Natural killer cell (primary cell): ENCODE results near the gene WDR81. TPM values are rescaled to one million over a fixed set of nuclear protein-coding genes. Genes with fewer than 3 reads are reported as not detected.
A peak's percentile ranks its signal among the peaks of the same experiment; 100 is the strongest.
"Not testable (repeated sequence)": the region's sequence is repeated elsewhere in the genome, so short reads cannot be mapped to it uniquely, and the experiment has no call there.

Experiments
- ATAC-seq, 3 donors: fragments of 150-1000 bp in 2 of 3; fragments of 200-7000 bp in 1 of 3; cut with Tn5 transposase; 1 replicate in 1 of 3; 2 replicates in 2 of 3; pipeline ENCODE4 v1.10.0; 2021; ENCODE audit warnings: mild to moderate bottlenecking in 2 of 3, moderate library complexity in 2 of 3
- DNase-seq, 2 donors: peaks; one replicate each; pipeline versions ENCODE4 v3.0.0 to v3.0.0-alpha.2; 2013 to 2021; ENCODE audit warnings: mixed read lengths in 1 of 2
- H3K27ac ChIP-seq: one replicate; pipeline ENCODE4 v1.5.1; 2013; ENCODE audit warnings: mild to moderate bottlenecking, low read length
- H3K27me3 ChIP-seq: one replicate; pipeline ENCODE4 v1.6.1; 2013; ENCODE audit warnings: low read length; ENCODE audit not compliant: control insufficient read depth, insufficient read depth
- H3K36me3 ChIP-seq: one replicate; pipeline ENCODE4 v1.6.1; 2013; ENCODE audit warnings: low read length; ENCODE audit not compliant: control insufficient read depth, insufficient read depth
- H3K4me1 ChIP-seq: one replicate; pipeline ENCODE4 v1.6.1; 2013; ENCODE audit warnings: low read length; ENCODE audit not compliant: control insufficient read depth, insufficient read depth
- H3K4me3 ChIP-seq: one replicate; pipeline ENCODE4 v1.5.1; 2013; ENCODE audit warnings: low read length
- H3K9me3 ChIP-seq: one replicate; pipeline ENCODE4 v1.6.1; 2013; ENCODE audit warnings: low read length; ENCODE audit not compliant: control insufficient read depth, insufficient read depth
- H3K27ac Mint-ChIP-seq, 2 donors: one replicate each; pipeline ENCODE4 v1.8.0; 2022; ENCODE audit warnings: mild to moderate bottlenecking in 2 of 2, mixed read lengths in 2 of 2, moderate library complexity in 1 of 2
- H3K27me3 Mint-ChIP-seq, 2 donors: one replicate each; pipeline ENCODE4 v1.8.0; 2022; ENCODE audit warnings: low read depth in 2 of 2, mixed read lengths in 2 of 2
- H3K36me3 Mint-ChIP-seq: one replicate; pipeline ENCODE4 v1.8.0; 2022; ENCODE audit warnings: mixed read lengths
- H3K4me1 Mint-ChIP-seq, 2 donors: one replicate each; pipeline ENCODE4 v1.8.0; 2022; ENCODE audit warnings: mixed read lengths in 2 of 2
- H3K4me3 Mint-ChIP-seq: one replicate; pipeline ENCODE4 v1.8.0; 2022; ENCODE audit warnings: mild to moderate bottlenecking, moderate library complexity, mixed read lengths
- H3K9me3 Mint-ChIP-seq, 2 donors: one replicate each; pipeline ENCODE4 v1.8.0; 2022; ENCODE audit warnings: mixed read lengths in 2 of 2
- WGBS: methylation state at CpG from one replicate; pipeline ENCODE4 v1.1.7; 2013; ENCODE audit warnings: missing lambda C conversion rate; ENCODE audit not compliant: insufficient coverage; 5-methylcytosine and 5-hydroxymethylcytosine counted together
- intact Hi-C: fragments of 100-400 bp; cut with micrococcal nuclease; formaldehyde crosslinking; loops from one replicate; pipeline ENCODE4 v1.14.2; 2022
- total RNA-seq, 4 donors: library from RNA; stranded (reverse); fragments of 120-200 nt in 1 of 4; gene quantifications; one replicate each; pipeline versions ENCODE4 v1.2.3 to v1.2.4, GENCODE V29; 2013 to 2022
- TF ChIP-seq, protein P1 (sequence below): fragments of 200-600 bp; IDR thresholded peaks from one replicate; pipeline ENCODE4 v1.8.0; 2022; ENCODE audit warnings: antibody characterized with exemption

Gene WDR81
- total RNA-seq, 3 donors from 2014 or later (not counting 1 experiment from before 2014, with no cell fraction given), result 40.8 to 54.2 (median 46.2) TPM

DNA sequence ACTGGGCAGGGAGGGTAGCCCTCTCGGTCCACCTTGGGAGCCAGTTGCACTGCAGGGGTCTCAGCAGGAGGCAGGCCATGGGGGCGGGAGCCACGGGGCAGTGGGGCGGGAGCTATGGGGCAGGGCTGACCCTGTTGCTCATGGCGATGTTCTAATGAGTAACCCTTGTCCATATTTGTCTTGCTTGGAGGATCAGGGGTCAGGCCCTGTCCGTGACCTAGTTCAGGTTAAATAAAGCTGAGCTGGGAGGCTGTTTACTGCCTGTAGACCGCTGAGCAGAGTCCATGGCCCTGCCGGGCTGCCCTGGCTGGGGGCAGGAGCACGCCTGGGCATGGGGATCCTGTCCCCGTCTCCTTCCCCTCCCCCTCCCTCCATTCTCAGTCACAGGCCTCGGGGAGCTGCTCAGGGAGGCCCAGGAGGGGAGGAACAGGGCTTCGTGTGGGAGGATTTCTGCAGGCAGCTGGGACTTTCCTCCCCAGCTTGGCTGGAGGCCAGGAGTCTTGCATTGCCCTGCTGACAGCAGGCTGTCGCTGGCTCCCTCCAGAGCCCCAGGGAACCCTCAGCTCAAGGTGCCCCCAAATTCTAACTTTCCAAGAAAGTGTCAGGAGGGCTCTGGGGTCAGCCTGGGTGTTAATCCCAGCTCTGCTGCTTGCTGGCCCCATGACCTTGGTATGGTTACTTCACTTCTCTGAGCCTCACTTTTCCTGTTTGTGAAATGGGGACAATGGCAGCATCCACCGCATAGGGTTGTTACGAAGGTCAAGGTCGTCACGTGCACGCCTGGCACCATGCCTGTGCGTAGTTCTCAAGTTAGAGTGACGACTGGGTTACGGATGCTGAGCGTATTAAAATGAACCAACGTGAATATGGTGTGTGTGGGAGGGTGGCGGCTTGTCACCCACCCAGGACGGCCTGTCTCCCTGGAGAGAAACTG, 12.1 kb downstream of the WDR81 start:
- Mint-ChIP-seq H3K27me3 (no peaks in the 10 kb centered on the region), H3K9me3 (no peaks in the 10 kb centered on the region), H3K27ac (no peak overlapping the region), H3K4me3 (no peak overlapping the region), H3K36me3 (no peaks in the 10 kb centered on the region), H3K4me1 (peaks cover 0 to 12% of the 10 kb centered on the region in 2 donors)
- H3K36me3 ChIP-seq, result peaks cover 24% of the 10 kb centered on the region
- DNase-seq, result peak in 1 of 2 donors; percentile 58
- intact Hi-C loops, result no loop called here
- H3K4me3 ChIP-seq, result no peak overlapping the region
- no peaks in the 10 kb centered on the region for H3K9me3 ChIP-seq
- no peak overlapping the region for H3K27ac ChIP-seq
- ATAC-seq, result no peak
- no peaks in the 10 kb centered on the region for H3K4me1 ChIP-seq
- TF ChIP-seq, protein P1, sequence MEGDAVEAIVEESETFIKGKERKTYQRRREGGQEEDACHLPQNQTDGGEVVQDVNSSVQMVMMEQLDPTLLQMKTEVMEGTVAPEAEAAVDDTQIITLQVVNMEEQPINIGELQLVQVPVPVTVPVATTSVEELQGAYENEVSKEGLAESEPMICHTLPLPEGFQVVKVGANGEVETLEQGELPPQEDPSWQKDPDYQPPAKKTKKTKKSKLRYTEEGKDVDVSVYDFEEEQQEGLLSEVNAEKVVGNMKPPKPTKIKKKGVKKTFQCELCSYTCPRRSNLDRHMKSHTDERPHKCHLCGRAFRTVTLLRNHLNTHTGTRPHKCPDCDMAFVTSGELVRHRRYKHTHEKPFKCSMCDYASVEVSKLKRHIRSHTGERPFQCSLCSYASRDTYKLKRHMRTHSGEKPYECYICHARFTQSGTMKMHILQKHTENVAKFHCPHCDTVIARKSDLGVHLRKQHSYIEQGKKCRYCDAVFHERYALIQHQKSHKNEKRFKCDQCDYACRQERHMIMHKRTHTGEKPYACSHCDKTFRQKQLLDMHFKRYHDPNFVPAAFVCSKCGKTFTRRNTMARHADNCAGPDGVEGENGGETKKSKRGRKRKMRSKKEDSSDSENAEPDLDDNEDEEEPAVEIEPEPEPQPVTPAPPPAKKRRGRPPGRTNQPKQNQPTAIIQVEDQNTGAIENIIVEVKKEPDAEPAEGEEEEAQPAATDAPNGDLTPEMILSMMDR, result no peak
- 86% methylated on average over 25 of the region's 25 CpGs for WGBS
- H3K27me3 ChIP-seq, result no peaks in the 10 kb centered on the region

DNA sequence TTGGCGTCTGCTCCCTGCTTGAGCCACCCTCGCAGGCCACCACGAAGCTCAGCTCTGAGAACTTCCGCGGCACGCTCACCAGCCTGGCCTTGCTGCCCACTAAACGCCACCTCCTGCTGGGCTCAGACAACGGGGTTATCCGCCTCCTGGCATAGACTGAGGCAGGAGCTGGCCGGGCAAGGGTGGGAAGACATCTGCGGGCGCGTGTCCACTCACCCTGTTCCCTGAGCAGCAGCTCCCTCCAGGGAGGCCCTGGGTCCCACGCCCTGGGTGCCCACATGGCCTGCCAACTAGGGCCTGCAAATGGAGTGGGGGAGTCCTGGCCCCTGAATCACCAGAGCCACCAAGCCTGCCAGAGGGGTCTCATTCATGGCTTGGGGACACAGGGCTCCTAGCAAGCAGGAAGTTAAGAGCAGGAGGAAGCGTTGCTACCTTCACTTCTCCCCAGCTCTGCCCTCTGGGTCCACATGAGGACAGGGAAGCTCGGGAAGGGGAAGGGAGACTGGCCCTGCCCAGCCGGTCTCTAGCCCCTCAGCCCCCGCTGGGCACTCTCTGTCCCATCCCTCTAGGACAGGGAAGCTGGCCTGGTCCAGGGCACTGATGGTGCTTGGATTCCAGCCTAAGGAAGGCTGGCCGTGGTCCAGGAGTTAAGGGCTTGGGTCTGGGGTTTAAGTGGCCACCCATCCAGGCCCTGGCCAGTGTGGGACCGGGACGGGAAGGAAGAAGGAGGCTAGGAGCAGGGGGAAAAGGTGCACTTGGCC, 13.2 kb downstream of the WDR81 start:
- no peaks in the 10 kb centered on the region for H3K9me3 Mint-ChIP-seq
- H3K27ac Mint-ChIP-seq, result no peak overlapping the region
- H3K4me1 ChIP-seq, result no peaks in the 10 kb centered on the region
- WGBS, result 96% methylated on average over 21 of the region's 21 CpGs
- ATAC-seq (no peak), DNase-seq (no peak)
- H3K4me1 Mint-ChIP-seq, result peaks cover 0 to 12% of the 10 kb centered on the region in 2 donors
- TF ChIP-seq, protein P1, result no peak
- no peaks in the 10 kb centered on the region for H3K9me3 ChIP-seq
- H3K27me3 ChIP-seq, result no peaks in the 10 kb centered on the region
- no peak overlapping the region for H3K27ac ChIP-seq
- intact Hi-C loops, result no loop called here
- H3K36me3 Mint-ChIP-seq, result no peaks in the 10 kb centered on the region
- no peak overlapping the region for H3K4me3 Mint-ChIP-seq
- peaks cover 21% of the 10 kb centered on the region for H3K36me3 ChIP-seq
- no peaks in the 10 kb centered on the region for H3K27me3 Mint-ChIP-seq
- H3K4me3 ChIP-seq, result no peak overlapping the region

DNA sequence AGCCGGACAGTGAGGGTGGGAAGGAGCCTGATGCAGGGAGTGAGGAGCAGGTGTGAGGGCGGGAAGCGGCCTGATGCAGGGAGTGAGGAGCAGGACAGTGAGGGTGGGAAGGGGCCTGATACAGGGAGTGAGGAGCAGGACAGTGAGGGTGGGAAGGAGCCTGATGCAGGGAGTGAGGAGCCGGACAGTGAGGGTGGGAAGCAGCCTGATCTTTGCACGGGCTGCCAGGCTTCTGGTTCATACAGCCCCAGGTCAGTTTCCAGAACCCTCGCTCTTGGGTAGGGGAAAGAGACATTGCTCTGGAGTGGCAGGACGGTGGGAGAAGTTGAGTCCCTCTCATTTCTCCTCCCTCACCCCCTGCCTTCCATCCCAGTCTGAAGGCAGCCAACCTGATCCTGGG, 17.4 kb downstream of the WDR81 start:
- H3K4me3 Mint-ChIP-seq, intact Hi-C loops, H3K27ac ChIP-seq, H3K4me1 ChIP-seq, H3K27ac Mint-ChIP-seq, H3K27me3 Mint-ChIP-seq, ATAC-seq, H3K4me3 ChIP-seq, H3K4me1 Mint-ChIP-seq, H3K9me3 ChIP-seq, H3K36me3 ChIP-seq, H3K36me3 Mint-ChIP-seq, H3K9me3 Mint-ChIP-seq, DNase-seq, H3K27me3 ChIP-seq: not testable (repeated sequence)
- WGBS, result 80% methylated on average over 5 of the region's 7 CpGs
